Measurements from ENCODE around the gene HDAC1. TPM values are rescaled to one million over a fixed set of nuclear protein-coding genes. Genes with fewer than 3 reads are reported as not detected.
"Not testable (repeated sequence)": the region's sequence is repeated elsewhere in the genome, so short reads cannot be mapped to it uniquely, and the experiment has no call there.

The HDAC1 gene
- 41.0 TPM for total RNA-seq
- long read RNA-seq, transcript HDAC1-201 (14 exons, 2,124 nt), result major isoform, 78 of 94 reads
- long read RNA-seq, partial matches to known transcripts, result 1 of 94 reads
- long read RNA-seq, other reads (novel, unspliced or antisense), result 14 of 94 reads

- ATAC-seq (ENCODE audit: poor library complexity), result peak; percentile 99
- intact Hi-C loops (cut with DNase I), result loop anchor here (10.0 kb wide), 1 partner anchor 47 kb away; the partner anchor contains the start of gene FAM167B
- DNase-seq, result peak; percentile 99
Measured at GRCh38 chr1:32291708-32292538, at the start of gene HDAC1. HDAC1 (plus strand) TSS chr1:32292083; CDS start chr1:32292170, 87 bp downstream.

GRCh38 chr1:32242341-32242851, 49.5 kb upstream of the HDAC1 start:
- DNase-seq (peak; percentile 69), ATAC-seq (ENCODE audit: poor library complexity) (peak; percentile 25)
- intact Hi-C loops (cut with DNase I), result loop anchor here (10.0 kb wide), 1 partner anchor 52 kb away; the partner anchor contains the start of gene HDAC1

- intact Hi-C loops (cut with DNase I), result loop anchor here (10.0 kb wide), 1 partner anchor 48 kb away; the partner anchor contains the start of gene HDAC1
- ATAC-seq (ENCODE audit: poor library complexity) (peak; percentile 47), DNase-seq (peak; percentile 61)
Measured at GRCh38 chr1:32246888-32247273, 45.0 kb upstream of the HDAC1 start, which contains the start of gene FAM167B. FAM167B (plus strand) TSS chr1:32247222; CDS start chr1:32247422, 200 bp downstream.

- intact Hi-C loops (cut with DNase I), result loop anchor here (10.0 kb wide), 1 partner anchor 47 kb away; the partner anchor contains the start of gene HDAC1
- DNase-seq, result peak; percentile 48
- peak; percentile 7 for ATAC-seq (ENCODE audit: poor library complexity)
Measured at GRCh38 chr1:32247452-32247851, 44.4 kb upstream of the HDAC1 start.

GRCh38 chr1:32247983-32248889, 43.6 kb upstream of the HDAC1 start:
- DNase-seq (peak; percentile 94), ATAC-seq (ENCODE audit: poor library complexity) (peak; percentile 75)
- intact Hi-C loops (cut with DNase I), result loop anchor here (10.0 kb wide), 1 partner anchor 47 kb away; the partner anchor contains the start of gene HDAC1

GRCh38 chr1:32249831-32250525, 41.9 kb upstream of the HDAC1 start:
- ATAC-seq (ENCODE audit: poor library complexity) (no peak), DNase-seq (peak; percentile 54)
- intact Hi-C loops (cut with DNase I), result loop anchor here (10.0 kb wide), 1 partner anchor 45 kb away; the partner anchor contains the start of gene HDAC1

- DNase-seq (no peak), ATAC-seq (ENCODE audit: poor library complexity) (no peak)
- intact Hi-C loops (cut with DNase I), result no loop called here
Measured at GRCh38 chr1:32250893-32251716, 40.8 kb upstream of the HDAC1 start, which contains the start of gene LCK. LCK (plus strand) TSS chr1:32251265; CDS start chr1:32274330, 23,065 bp downstream.

GRCh38 chr1:32255072-32256071, 36.5 kb upstream of the HDAC1 start:
- no peak for ATAC-seq (ENCODE audit: poor library complexity)
- intact Hi-C loops (cut with DNase I), result no loop called here
- no peak for DNase-seq

GRCh38 chr1:32256473-32257226, 35.2 kb upstream of the HDAC1 start:
- intact Hi-C loops (cut with DNase I), result no loop called here
- DNase-seq, result no peak
- ATAC-seq (ENCODE audit: poor library complexity), result no peak

- DNase-seq (no peak), ATAC-seq (ENCODE audit: poor library complexity) (no peak)
- intact Hi-C loops (cut with DNase I), result no loop called here
Measured at GRCh38 chr1:32257227-32257508, 34.7 kb upstream of the HDAC1 start.

GRCh38 chr1:32263236-32263593, 28.7 kb upstream of the HDAC1 start:
- intact Hi-C loops (cut with DNase I); ATAC-seq (ENCODE audit: poor library complexity); DNase-seq: not testable (repeated sequence)

- intact Hi-C loops (cut with DNase I), result no loop called here
- DNase-seq, result no peak
Measured at GRCh38 chr1:32263744-32264143, 28.1 kb upstream of the HDAC1 start.

GRCh38 chr1:32265846-32266245, 26.0 kb upstream of the HDAC1 start:
- DNase-seq (no peak), ATAC-seq (ENCODE audit: poor library complexity) (no peak)
- intact Hi-C loops (cut with DNase I), result no loop called here

More at GRCh38 chr1:32263744-32264143, 28.1 kb upstream of the HDAC1 start:
- ATAC-seq (ENCODE audit: poor library complexity), result no peak

- ATAC-seq (ENCODE audit: poor library complexity) (no peak), DNase-seq (no peak)
- intact Hi-C loops (cut with DNase I), result no loop called here
Measured at GRCh38 chr1:32266921-32267591, 24.8 kb upstream of the HDAC1 start.

- ATAC-seq (ENCODE audit: poor library complexity) (no peak), DNase-seq (no peak)
- intact Hi-C loops (cut with DNase I), result no loop called here
Measured at GRCh38 chr1:32269744-32270143, 22.1 kb upstream of the HDAC1 start.
